ENCODE data around the gene TRIM21.
"Not testable (repeated sequence)": the region's sequence is repeated elsewhere in the genome, so short reads cannot be mapped to it uniquely, and the experiment has no call there.

Gene TRIM21

DNA sequence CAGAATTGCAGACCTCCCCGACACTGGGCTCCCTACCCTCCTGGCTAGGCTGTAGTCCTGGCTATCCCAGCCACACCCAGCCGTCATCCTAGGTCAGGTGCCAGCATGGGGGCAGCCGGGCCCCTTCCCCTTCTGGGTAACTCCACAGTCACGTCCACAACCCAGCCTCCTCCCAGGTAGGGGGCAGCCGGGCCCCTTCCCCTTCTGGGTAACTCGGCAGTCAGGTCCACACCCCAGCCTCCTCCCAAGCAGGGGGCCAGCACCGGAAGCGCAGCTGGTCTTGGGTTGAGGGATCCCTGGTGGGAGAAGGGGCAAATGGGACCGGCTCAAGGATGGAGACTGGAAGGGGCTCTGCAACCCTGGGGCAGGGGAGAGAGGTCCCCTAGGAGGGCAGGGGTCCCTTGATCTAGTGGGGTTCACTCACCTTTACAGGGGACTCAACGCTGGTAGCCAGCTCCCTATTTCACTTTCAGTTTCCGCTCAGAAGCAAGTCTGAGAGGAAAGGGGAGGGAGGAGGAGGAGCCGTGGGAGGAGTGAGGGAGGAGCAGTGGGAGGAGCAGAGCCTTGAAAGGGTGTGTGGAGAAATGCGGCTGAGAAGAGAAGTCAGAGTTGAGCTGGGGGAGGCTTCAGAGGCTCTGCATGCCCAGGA lies at the start of gene TRIM21:
TSS of gene TRIM21 (minus strand) at position 494 of the 649 bp plus-strand sequence. CDS start 3,293 bp downstream, outside the sequence.
- peak; percentile 81 for DNase-seq

DNA sequence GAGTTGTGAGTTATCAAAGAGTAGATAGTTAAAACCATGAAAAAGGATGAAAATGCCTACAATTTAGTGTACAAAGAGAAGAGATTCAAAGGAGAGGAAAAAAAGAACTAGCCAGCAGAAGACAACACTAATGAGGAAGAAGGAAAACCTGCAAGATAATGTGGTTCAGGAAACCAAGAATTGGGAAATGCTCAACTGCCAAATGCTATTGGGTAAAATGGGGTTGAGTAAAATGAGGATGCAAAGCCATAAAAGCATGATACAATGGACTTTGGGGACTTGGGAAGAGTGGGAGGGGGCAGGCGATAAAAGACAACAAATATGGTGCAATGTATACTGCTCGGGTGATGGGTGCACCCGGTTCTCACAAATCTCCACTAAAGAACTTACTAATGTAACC lies 48.0 kb upstream of the TRIM21 start:
- DNase-seq, result no peak

- no peak for DNase-seq
These were observed 42.9 kb upstream of the TRIM21 start for GRCh38 chr11:4436411-4436810.

DNA sequence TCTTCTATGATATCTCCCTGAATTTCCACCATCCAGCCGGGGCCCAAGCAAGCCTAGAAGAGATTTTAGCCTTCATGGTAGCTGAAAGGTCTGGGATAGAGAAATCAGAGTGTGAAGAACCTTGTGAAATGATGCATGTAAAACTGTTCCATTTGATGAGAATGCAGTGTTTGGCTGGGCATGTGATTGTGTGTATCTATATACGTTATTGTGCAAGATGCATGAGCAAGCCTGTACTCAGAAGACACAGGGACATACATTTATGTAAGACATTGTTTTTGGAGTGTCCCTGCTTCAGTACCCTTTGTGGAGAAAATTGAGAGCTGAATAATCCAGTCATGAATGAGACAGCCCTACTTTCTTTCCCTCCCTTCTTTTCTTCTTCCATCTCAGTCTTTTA lies 40.4 kb upstream of the TRIM21 start:
- DNase-seq, result no peak

GRCh38 chr11:4430051-4430450 lies 36.5 kb upstream of the TRIM21 start:
- DNase-seq, result no peak

DNA sequence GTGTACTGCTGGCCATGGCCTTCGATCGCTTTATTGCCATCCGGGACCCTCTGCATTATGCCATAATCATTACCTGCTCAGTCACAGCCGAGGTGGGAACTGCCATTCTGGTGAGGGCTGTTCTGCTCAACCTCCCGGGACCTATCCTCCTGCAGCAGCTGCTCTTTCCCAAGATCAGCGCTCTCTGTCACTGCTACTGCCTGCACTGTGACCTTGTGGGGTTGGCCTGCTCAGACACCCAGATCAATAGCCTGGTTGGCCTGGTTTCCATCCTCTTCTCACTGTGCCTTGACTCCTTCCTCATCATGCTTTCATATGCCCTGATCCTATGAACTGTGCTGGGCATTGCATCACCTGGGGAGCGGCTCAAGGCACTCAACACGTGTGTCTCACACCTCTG lies 24.9 kb upstream of the TRIM21 start:
- DNase-seq, result no peak

GRCh38 chr11:4416816-4417215 lies 23.3 kb upstream of the TRIM21 start:
- no peak for DNase-seq

- no peak for DNase-seq
These were observed 22.8 kb upstream of the TRIM21 start for GRCh38 chr11:4416306-4416705.

- not testable (repeated sequence) for DNase-seq
These were observed 12.7 kb upstream of the TRIM21 start for GRCh38 chr11:4406206-4406605.

GRCh38 chr11:4393858-4394223 lies 339 bp upstream of the TRIM21 start:
- DNase-seq, result no peak

GRCh38 chr11:4388221-4388620 lies 5.3 kb downstream of the TRIM21 start:
- no peak for DNase-seq

DNA sequence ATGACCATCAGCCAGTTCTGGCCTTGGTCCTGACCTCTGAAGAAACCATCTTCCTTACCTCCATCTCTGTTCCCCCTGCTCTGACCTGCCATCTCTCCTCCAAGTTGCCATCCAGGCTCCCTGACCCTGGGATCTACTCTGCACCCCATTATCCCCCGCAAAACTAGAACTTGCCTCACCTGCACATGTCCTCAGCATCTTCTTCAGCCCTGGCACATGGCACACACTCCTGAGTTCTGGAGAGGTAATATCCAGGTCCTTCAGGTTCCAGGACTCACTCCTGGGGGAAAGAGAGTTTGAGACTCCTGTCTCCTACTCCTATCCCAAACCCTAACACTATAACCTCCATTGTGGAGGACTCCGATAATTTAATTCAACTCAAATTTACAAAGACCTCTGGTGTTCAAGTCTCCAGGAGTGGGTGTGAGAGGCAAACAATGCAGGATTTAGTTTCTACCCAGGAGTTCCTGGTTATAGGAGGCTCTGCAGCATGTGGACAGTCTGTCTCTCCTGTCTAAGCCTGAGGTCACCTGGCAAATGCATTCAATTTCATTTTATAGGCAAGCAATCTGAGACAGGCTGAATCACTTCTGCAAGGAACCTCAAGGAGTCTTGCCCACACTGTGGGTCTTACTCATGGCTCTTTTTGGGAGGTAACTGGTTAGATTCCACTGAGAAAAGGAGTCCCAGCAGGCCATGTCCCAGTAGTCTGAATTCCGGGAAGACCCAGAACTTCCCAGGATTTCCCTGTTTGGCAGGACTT lies 7.3 kb downstream of the TRIM21 start:
- DNase-seq, result no peak

DNA sequence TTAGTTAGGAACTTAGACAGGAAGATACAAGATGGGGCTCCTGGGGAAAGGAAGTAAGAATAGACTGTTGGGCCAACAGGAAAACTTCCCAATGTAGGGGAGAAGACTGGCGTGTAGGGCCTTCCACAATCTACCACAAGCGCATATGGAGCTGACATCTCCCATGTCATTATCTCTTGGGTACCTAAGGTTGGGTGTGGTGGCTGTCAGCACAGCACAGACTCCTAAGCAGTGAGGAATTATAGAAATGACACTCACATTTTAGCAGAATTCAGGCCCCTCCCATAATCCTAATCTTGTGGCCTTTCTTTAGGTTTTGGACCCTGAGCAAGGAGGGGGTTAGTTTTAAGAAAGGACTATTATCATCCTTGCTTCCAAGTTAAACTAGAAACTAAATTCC lies 11.6 kb downstream of the TRIM21 start:
- DNase-seq, result no peak

GRCh38 chr11:4375431-4376140 lies 17.9 kb downstream of the TRIM21 start:
- no peak for DNase-seq

DNA sequence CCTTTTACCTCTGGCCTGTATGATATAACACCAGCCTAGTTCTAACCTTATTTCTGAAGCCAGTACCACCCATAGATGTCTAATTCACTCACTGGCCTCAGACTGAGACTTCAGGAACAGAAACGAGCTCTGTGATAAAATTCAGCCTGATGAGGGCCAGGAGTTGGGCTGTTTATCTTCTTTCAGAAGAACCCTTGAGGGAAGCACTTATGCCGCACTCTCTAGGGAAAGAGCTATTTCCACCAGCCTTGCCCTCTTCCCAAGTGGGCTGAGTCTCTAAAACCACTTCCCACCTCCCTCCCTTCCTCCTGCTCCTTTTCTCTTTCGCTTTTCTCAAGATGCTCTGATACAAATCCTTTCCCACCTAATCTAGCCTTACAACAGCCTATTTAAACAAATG lies 23.3 kb downstream of the TRIM21 start:
- no peak for DNase-seq

GRCh38 chr11:4368286-4368685 lies 25.2 kb downstream of the TRIM21 start, which contains the start of gene OR52B4:
Gene OR52B4 (minus strand): TSS chr11:4368386. CDS start chr11:4368295, 91 bp downstream.
- DNase-seq, result no peak

GRCh38 chr11:4348142-4348541 lies 45.4 kb downstream of the TRIM21 start:
- DNase-seq, result not testable (repeated sequence)

DNA sequence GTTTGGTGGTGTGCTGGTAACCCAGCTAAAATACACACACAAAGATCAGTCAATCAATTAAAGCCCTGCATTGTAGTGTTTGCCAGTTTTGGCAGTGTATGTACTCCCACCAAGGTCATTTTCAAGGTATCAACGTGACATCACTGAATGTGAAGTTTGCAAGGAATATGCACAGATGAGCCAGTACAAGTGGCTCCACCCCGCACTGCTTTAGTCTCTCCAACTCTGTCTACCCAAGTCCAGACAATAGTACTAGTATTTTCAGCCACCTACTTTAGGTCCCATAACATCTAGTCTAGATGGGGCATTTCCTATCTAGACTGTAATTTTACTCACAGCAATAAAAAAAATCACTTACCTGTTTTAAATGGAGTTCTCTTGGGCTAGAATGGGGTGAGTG lies 48.1 kb downstream of the TRIM21 start:
- not testable (repeated sequence) for DNase-seq

Measured in activated CD4-positive, alpha-beta T cell treated with anti-CD3 and anti-CD28 coated beads for 1 hour (primary cell).